Activated naive CD4-positive, alpha-beta T cell treated with anti-CD3 and anti-CD28 coated beads for 36 hours (primary cell): ENCODE data around the gene MED25. TPM values are rescaled to one million over a fixed set of nuclear protein-coding genes. Genes with fewer than 3 reads are reported as not detected.

Source experiments
- CTCF ChIA-PET: fragments of 350-600 bp; sonication (Branson Sonifier 250); formaldehyde crosslinking; loops from one replicate; lab custom pipeline; 2021; ENCODE audit warnings: antibody characterized with exemption; lab: Charles Lee
- DNase-seq: peaks from one replicate; pipeline ENCODE4 v3.0.0-alpha.2; 2020
- H3K27ac Mint-ChIP-seq: one replicate; pipeline ENCODE4 v1.8.0; 2021; ENCODE audit warnings: mild to moderate bottlenecking, mixed read lengths
- H3K27me3 Mint-ChIP-seq: one replicate; pipeline ENCODE4 v1.8.0; 2021; ENCODE audit warnings: low read depth, mixed read lengths
- H3K36me3 Mint-ChIP-seq: one replicate; pipeline ENCODE4 v1.8.0; 2021; ENCODE audit warnings: low read depth, mixed read lengths
- H3K4me1 Mint-ChIP-seq: one replicate; pipeline ENCODE4 v1.8.0; 2021; ENCODE audit warnings: low read depth, mixed read lengths
- H3K4me3 Mint-ChIP-seq: one replicate; pipeline ENCODE4 v1.8.0; 2021; ENCODE audit warnings: mild to moderate bottlenecking, moderate library complexity, mixed read lengths
- H3K9me3 Mint-ChIP-seq: one replicate; pipeline ENCODE4 v1.8.0; 2021; ENCODE audit warnings: mixed read lengths
- intact Hi-C: fragments of 100-400 bp; cut with micrococcal nuclease; formaldehyde crosslinking; loops from one replicate; pipeline ENCODE4 v1.15.1; 2023
- total RNA-seq, 2 experiments: library from RNA; stranded (reverse); gene quantifications; one replicate each; pipeline ENCODE4 v1.2.3, GENCODE V29; 2021

MED25 gene
- total RNA-seq, 2 experiments from 2014 or later: 32.4 to 39.2 TPM

DNA sequence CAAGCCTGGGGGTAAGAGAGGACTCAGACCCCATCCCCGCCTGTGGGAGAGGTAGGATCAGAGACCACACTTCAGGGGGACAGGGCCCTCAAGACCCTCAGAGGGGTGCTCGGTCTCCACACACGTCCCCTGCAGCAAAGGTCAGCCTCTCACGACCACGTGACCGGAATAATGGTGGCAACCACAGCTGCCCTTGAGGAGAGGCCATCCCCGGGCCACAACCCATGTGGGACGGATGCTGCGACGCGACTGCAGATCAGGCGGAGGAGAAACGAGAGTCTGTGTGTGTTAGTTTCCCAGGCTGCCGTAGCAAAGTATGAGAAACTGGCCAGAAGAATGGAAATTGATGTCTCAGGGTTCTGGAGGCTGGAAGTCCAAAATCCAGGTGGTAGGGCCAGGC lies 8.9 kb downstream of the MED25 start:
- H3K4me3 Mint-ChIP-seq: no peak overlapping the region
- no peaks in the 10 kb centered on the region for H3K27me3 Mint-ChIP-seq
- H3K9me3 Mint-ChIP-seq: no peaks in the 10 kb centered on the region
- no peak overlapping the region for H3K27ac Mint-ChIP-seq
- H3K4me1 Mint-ChIP-seq: peaks cover 3% of the 10 kb centered on the region
- H3K36me3 Mint-ChIP-seq: no peaks in the 10 kb centered on the region
- intact Hi-C loops: no loop called here
- DNase-seq: no peak
- CTCF ChIA-PET: no interaction called here

DNA sequence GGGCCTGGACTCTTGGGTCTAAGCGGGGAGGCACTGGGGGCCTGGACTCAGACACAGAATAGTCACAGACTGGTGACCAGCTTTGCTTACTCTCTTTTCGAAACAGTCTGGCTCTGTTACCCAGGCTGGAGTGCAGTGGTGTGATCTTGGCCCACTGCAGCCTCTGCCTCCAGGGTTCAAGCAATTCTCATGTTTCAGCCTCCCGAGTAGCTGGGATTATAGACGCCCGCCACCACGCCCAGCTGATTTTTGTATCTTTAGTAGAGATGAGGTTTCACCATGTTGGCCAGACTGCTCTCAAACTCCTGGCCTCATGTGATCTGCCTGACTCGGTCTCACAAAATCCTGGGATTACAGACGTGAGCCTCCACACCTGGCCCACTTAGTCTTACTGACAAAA lies 11.1 kb downstream of the MED25 start:
- DNase-seq: no peak
- CTCF ChIA-PET: no interaction called here
- H3K27me3 Mint-ChIP-seq: no peaks in the 10 kb centered on the region
- H3K4me3 Mint-ChIP-seq: no peak overlapping the region
- no peaks in the 10 kb centered on the region for H3K4me1 Mint-ChIP-seq
- no peaks in the 10 kb centered on the region for H3K9me3 Mint-ChIP-seq
- intact Hi-C loops: no loop called here
- no peaks in the 10 kb centered on the region for H3K36me3 Mint-ChIP-seq
- H3K27ac Mint-ChIP-seq: no peak overlapping the region

DNA sequence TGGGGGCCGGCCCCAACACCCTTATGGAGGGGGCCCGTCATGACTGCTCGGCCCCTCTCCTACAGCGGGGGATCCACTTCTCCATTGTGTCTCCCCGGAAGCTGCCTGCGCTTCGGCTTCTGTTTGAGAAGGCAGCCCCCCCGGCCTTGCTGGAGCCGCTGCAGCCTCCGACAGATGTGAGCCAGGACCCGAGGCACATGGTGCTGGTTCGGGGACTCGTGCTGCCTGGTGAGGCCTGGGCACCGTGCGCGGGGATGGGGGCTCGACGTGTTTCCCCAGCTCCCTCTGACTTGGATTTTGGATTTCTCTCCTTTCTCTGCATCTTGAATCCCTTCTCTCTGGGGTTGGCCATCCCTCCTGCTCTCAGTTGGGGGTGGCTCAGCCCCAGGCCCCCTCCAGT lies 11.6 kb downstream of the MED25 start:
- intact Hi-C loops: no loop called here
- CTCF ChIA-PET: interaction anchor here (0.7 kb wide), 1 partner anchor 1681 kb away, joined by 3 read pairs; no protein-coding TSS in a partner anchor
- DNase-seq: no peak
- Mint-ChIP-seq H3K4me3 (no peak overlapping the region), H3K9me3 (no peaks in the 10 kb centered on the region), H3K27ac (no peak overlapping the region), H3K4me1 (no peaks in the 10 kb centered on the region), H3K27me3 (no peaks in the 10 kb centered on the region), H3K36me3 (peaks cover 2% of the 10 kb centered on the region)

DNA sequence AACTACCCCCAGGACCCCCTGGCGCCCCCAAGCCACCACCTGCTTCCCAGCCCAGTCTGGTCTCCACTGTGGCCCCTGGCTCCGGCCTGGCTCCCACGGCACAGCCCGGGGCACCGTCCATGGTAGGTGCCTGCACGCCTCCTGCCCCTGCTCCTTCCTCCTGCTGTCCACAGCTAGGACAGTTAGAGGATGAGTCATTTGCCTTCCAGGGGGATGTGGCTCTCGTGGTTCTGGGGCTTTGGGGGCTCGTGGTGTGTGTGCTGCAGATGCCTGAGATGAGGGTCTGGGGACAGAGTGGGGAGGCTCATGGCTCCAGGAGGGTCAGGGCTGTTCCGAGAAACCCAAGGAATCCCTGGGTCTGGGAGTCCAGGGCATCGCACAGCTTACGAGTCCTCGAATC lies 12.7 kb downstream of the MED25 start:
- Mint-ChIP-seq H3K4me3 (no peak overlapping the region), H3K36me3 (peaks cover 4% of the 10 kb centered on the region), H3K9me3 (no peaks in the 10 kb centered on the region), H3K27me3 (no peaks in the 10 kb centered on the region), H3K4me1 (no peaks in the 10 kb centered on the region), H3K27ac (no peak overlapping the region)
- intact Hi-C loops: no loop called here
- CTCF ChIA-PET: interaction anchor here (0.8 kb wide), 1 partner anchor 113 kb away, joined by 3 read pairs; no protein-coding TSS in a partner anchor
- DNase-seq: no peak

DNA sequence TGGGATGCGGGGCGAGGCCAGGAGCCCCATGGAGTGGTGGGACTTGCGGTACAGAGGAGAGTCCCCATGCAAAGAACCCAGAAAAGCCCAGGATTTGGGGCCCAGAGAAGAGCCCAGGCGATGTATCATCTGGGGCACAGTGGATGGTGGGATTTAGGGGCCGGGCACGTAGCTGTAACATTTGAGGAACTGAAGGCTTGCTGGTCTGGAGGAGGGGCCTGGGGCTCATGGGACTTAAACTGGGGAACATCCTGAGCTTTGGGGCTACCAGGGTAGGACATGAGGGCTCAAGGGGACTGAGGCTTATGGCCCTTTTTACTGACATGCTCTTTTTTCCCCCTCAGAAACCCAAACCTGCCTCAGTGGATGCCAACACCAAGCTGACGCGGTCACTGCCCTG lies 13.5 kb downstream of the MED25 start:
- no peak overlapping the region for H3K27ac Mint-ChIP-seq
- H3K4me1 Mint-ChIP-seq: no peaks in the 10 kb centered on the region
- no peak overlapping the region for H3K4me3 Mint-ChIP-seq
- H3K36me3 Mint-ChIP-seq: peaks cover 4% of the 10 kb centered on the region
- no peaks in the 10 kb centered on the region for H3K9me3 Mint-ChIP-seq
- H3K27me3 Mint-ChIP-seq: no peaks in the 10 kb centered on the region
- DNase-seq: no peak
- intact Hi-C loops: no loop called here
- CTCF ChIA-PET: no interaction called here

DNA sequence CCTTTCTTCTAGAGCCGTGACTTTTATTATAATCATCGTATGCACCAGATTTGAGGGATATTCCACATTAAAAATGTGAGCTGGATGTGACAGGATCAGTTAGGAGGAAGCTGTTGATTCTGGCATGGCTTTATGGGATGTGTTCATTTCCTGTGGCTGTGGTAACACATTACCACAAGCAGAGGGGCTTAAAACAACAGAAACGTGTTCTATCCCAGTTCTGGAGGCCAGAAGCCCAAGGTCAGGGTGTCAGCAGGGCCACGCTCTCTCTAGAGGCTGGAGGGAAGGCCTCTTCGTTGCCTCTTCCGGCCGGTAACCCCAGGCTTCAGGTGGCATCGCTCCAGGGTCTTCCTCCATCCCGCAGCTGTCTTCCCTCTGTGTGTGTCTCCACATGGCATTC lies 14.5 kb downstream of the MED25 start:
- no peaks in the 10 kb centered on the region for H3K4me1 Mint-ChIP-seq
- CTCF ChIA-PET: no interaction called here
- no peak for DNase-seq
- no peak overlapping the region for H3K4me3 Mint-ChIP-seq
- peaks cover 9% of the 10 kb centered on the region for H3K36me3 Mint-ChIP-seq
- intact Hi-C loops: no loop called here
- no peaks in the 10 kb centered on the region for H3K9me3 Mint-ChIP-seq
- H3K27ac Mint-ChIP-seq: no peak overlapping the region
- H3K27me3 Mint-ChIP-seq: no peaks in the 10 kb centered on the region

DNA sequence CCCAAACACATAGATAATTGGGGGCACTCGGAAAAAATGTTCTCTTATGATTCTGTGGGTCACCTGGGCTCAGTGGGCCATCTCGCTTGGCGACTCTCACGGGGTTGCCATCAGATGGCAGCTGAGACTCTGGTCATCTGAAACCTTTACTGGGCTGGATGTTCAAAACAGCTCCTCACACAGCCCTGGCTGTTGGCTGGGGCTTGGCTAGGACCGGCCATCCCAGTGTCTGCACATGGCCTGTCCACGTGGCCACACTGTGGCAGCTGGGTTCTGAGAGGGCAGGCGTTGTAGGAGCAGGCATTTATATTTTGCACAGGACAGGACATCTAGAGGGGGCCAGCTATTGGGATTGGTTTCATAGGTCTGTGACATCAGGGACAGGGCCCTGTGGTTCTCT lies 15.5 kb downstream of the MED25 start:
- DNase-seq: no peak
- Mint-ChIP-seq H3K36me3 (peaks cover 13% of the 10 kb centered on the region), H3K27ac (no peak overlapping the region), H3K4me1 (no peaks in the 10 kb centered on the region), H3K27me3 (no peaks in the 10 kb centered on the region), H3K9me3 (no peaks in the 10 kb centered on the region), H3K4me3 (no peak overlapping the region)
- CTCF ChIA-PET: interaction anchor here (0.6 kb wide), 1 partner anchor 1564 kb away, joined by 3 read pairs; no protein-coding TSS in a partner anchor
- intact Hi-C loops: no loop called here

DNA sequence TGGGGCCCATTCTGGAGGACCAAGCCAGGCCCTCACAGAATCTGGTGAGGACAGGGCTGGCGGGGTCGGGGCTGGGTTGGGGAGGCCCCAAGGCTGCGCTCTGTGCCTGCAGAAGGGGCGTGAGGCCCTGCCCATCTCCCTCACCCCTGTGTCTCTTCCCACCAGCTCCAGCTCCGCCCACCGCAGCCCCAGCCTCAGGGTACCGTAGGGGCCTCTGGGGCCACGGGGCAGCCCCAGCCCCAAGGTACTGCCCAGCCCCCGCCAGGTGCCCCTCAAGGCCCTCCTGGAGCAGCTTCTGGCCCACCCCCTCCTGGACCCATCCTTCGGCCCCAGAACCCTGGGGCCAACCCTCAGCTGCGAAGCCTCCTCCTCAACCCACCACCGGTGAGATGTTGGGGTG lies 17.5 kb downstream of the MED25 start:
- peaks cover 16% of the 10 kb centered on the region for H3K36me3 Mint-ChIP-seq
- H3K4me3 Mint-ChIP-seq: no peak overlapping the region
- DNase-seq: no peak
- CTCF ChIA-PET: no interaction called here
- no peaks in the 10 kb centered on the region for H3K27me3 Mint-ChIP-seq
- no peaks in the 10 kb centered on the region for H3K4me1 Mint-ChIP-seq
- no peaks in the 10 kb centered on the region for H3K9me3 Mint-ChIP-seq
- intact Hi-C loops: no loop called here
- no peak overlapping the region for H3K27ac Mint-ChIP-seq

DNA sequence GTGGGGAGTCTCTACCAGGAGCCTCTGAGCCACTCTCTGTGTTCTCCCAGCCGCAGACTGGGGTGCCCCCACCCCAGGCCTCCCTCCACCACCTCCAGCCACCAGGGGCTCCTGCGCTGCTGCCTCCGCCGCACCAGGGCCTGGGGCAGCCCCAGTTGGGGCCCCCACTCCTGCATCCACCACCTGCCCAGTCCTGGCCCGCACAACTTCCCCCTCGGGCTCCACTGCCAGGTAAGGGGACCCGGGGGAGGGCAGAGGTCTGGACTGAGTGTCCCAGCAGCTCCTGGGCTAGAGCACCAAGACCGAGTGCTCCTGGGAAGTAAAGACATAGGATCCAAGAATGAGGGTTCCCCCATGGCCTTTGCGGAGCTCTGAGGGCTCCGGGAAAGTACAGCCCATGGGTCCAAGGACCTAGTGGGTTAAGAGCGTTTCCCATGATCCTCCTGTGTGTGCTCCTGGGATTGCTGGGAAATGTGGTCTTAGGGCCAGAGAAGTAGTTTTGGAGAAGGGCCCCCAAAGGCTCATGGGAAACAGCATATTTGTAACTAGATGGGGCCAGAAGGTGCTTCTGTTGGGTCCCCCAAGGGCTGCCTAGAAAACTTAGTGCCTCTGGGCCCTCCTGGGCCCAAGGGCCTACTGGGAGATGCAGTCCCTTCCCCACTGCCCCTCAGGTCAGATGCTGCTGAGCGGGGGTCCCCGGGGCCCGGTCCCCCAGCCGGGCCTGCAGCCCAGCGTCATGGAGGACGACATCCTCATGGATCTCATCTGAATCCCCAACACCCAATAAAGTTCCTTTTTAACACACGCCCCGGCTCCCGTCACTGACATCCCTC lies 18.3 kb downstream of the MED25 start:
- Mint-ChIP-seq H3K27me3 (no peaks in the 10 kb centered on the region), H3K9me3 (no peaks in the 10 kb centered on the region), H3K27ac (no peak overlapping the region), H3K4me3 (no peak overlapping the region), H3K4me1 (no peaks in the 10 kb centered on the region), H3K36me3 (peaks cover 16% of the 10 kb centered on the region)
- no peak for DNase-seq
- intact Hi-C loops: no loop called here
- CTCF ChIA-PET: no interaction called here

DNA sequence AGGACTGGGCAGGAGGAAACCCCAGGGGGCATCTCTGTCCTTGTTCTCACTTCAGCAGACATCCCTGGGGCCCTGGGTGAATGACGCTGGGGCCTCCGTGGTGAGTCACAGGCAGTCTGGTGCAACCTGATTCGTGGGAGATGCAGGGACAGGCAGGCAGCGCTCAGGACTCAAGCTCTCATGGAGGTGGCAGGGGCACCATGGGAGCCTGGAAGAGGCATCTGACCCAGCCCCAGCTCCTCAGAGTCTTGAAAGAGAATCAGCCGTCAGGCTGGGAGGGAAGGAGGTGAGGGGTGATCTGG lies 18.9 kb downstream of the MED25 start:
- Mint-ChIP-seq H3K27ac (no peak overlapping the region), H3K9me3 (no peaks in the 10 kb centered on the region), H3K36me3 (peaks cover 16% of the 10 kb centered on the region), H3K27me3 (no peaks in the 10 kb centered on the region), H3K4me3 (no peak overlapping the region), H3K4me1 (no peaks in the 10 kb centered on the region)
- CTCF ChIA-PET: no interaction called here
- intact Hi-C loops: no loop called here
- no peak for DNase-seq

DNA sequence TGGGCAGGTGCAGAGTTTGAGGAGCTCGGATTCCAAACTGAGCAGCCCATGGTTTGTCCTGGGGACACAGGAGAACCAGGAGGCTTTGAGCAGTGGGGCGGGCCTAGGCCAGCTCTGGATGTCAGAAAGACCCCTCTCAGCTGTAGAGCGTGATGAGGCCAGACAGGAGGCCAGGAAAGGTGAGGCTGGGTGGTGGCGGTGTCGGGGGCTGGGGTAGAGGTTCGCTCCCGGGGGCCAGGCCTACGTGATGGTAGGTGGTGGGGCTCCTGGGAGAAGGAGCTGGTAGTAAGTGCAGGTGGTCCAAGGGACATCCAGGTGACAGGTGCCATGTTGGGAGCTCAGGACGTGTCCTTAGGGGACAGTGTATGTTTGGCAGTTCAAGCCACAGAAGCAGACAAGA lies 19.3 kb downstream of the MED25 start:
- Mint-ChIP-seq H3K4me1 (no peaks in the 10 kb centered on the region), H3K9me3 (no peaks in the 10 kb centered on the region), H3K27ac (no peak overlapping the region), H3K27me3 (no peaks in the 10 kb centered on the region), H3K36me3 (peaks cover 16% of the 10 kb centered on the region), H3K4me3 (no peak overlapping the region)
- no peak for DNase-seq
- intact Hi-C loops: no loop called here
- CTCF ChIA-PET: no interaction called here

DNA sequence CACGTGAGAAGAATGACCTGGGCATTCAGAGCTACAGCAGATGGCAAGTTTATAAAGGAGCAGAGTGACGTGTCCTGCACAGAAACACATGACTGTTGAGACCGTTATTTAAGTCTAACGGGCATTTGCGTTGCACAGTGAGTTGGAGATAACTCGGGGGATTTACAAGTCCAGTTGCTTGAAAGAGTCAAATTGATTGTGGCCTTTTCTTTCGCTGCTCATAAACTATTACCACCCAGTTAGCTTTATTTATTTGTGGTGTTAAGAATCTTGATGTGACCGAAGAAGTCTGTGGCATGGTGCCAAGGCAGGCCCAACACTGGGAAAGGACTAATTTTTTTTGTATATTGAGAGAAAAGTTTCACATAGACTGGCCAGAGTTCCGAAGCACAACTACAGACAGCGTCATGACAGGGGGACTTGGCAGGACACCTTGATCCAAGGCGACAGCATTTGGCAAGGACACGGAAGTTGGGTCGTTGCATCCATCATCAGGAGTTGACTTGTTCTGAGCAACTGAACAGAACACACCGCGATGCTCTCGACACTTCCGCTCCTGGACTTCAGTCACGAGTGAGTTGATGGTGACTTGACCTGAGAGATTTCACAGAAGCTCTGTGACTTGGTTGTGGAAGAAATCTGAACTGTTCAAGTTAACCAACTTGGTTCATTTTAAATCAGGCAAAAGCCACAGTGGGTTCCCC lies 20.9 kb downstream of the MED25 start:
- Mint-ChIP-seq H3K9me3 (no peaks in the 10 kb centered on the region), H3K36me3 (peaks cover 16% of the 10 kb centered on the region), H3K4me1 (no peaks in the 10 kb centered on the region), H3K27ac (no peak overlapping the region), H3K4me3 (no peak overlapping the region), H3K27me3 (no peaks in the 10 kb centered on the region)
- intact Hi-C loops: no loop called here
- DNase-seq: no peak
- CTCF ChIA-PET: no interaction called here

DNA sequence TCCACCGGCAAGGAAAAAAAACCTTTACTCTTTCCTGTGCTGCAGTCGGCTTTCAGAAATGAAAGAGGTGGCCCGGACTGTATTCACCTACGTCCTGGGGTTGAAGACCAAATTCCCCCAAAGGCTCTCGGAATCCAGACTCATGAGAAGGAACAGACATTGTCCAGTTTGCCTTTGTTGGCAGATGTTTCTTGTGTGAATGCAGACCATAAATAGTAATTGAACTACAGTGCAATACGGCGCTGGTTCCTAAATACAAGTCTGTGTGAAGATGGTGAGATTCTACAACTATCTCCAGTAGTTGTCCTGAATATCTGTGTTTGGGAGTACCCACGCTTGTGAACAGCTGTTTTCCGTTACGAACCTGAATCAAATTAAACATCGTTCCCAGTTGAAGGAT lies 21.6 kb downstream of the MED25 start:
- Mint-ChIP-seq H3K9me3 (no peaks in the 10 kb centered on the region), H3K27ac (no peak overlapping the region), H3K4me1 (no peaks in the 10 kb centered on the region), H3K36me3 (peaks cover 14% of the 10 kb centered on the region), H3K4me3 (no peak overlapping the region), H3K27me3 (no peaks in the 10 kb centered on the region)
- DNase-seq: no peak
- CTCF ChIA-PET: no interaction called here
- intact Hi-C loops: no loop called here
